GM15510 (cell line): Measurements from ENCODE around the gene NUMB.

Experiments used
- POLR2A ChIP-seq: IDR thresholded peaks from 3 replicates; pipeline ENCODE4 v1.6.1; 2011; ENCODE audit warnings: borderline replicate concordance; ENCODE audit not compliant: insufficient read length; ENCODE audit errors: extremely low read depth

Gene NUMB

DNA sequence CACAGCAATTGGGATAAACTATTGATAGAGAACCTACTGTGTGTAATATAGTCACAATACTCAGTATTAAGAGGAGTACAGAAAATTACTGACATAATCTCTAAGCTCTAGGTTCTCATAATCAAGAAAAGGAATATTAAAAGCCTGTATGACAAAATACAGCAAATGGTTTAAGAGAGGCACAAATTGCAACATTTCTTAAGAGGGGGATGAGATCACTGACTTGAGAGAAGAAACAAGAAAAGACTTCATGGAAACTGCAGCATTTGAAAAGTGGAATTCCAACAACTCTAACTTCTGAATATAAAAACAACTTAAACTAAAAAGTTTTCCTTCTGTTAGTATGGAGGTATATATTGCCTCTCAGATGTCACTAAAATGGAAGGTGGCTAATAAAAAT lies 89.7 kb downstream of the NUMB start:
- no peak for TF ChIP-seq POLR2A

DNA sequence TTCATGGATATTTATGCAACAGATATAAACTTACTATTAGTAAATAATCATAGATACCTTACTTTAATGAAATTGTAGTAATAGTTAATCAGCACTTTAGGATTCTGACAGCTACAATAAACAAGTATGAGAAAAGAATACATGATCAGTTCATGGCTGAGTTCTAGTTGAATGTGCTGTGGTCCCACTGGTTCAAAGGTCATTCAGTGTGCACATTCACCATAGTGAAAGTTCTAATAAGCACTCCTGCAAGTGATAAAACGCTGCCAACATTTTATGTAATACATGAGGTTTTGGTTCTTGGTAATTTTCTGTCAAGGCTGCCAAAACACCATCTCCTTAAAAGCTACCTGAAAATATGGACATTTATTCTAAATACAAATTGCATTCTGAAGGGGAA lies 92.6 kb downstream of the NUMB start:
- no peak for TF ChIP-seq POLR2A

DNA sequence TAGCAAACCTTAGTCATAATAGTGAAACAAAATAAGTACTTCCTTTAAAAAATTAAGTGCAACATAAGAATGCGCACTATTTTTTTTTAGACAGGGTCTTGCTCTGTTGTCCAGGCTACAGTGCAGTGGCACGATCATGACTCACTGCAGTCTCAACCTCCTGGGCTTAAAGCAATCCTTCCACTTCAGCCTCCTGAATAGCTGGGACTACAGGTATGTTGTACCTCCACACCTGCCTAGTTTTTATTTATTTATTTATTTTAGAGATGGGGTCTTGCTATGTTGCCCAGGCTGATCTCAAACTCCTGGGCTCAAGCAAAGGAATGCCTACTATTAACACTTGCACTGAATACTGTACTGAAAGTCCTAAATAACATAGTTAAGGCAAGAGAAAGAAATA lies 93.8 kb downstream of the NUMB start:
- TF ChIP-seq POLR2A, result no peak

GRCh38 chr14:73359445-73359844 lies 98.9 kb downstream of the NUMB start:
- no peak for TF ChIP-seq POLR2A

- no peak for TF ChIP-seq POLR2A
Observed at GRCh38 chr14:73358187-73358586, 100.2 kb downstream of the NUMB start.

- TF ChIP-seq POLR2A, result no peak
Observed at GRCh38 chr14:73344319-73344718, 114.0 kb downstream of the NUMB start.

DNA sequence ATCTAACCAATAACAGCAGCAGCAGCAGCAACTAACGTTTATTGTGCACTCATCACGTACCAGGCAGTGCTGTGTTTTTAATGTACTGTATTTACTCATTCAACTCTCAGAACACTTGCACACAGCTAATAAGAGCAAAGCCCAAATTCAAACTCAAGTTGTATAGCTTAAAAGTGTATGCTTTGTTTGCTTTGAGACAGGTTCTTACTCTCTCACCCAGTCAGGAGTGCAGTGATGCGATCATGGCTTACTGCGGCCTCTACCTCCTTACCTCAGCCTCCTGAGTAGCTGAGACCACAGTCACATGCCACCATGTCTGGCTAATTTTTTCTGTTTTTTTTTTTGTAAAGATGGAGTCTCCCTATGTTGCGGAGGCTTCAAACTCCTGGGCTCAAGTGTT lies 115.7 kb downstream of the NUMB start:
- TF ChIP-seq POLR2A, result no peak

- no peak for TF ChIP-seq POLR2A
Observed at GRCh38 chr14:73339846-73340595, 118.3 kb downstream of the NUMB start.

DNA sequence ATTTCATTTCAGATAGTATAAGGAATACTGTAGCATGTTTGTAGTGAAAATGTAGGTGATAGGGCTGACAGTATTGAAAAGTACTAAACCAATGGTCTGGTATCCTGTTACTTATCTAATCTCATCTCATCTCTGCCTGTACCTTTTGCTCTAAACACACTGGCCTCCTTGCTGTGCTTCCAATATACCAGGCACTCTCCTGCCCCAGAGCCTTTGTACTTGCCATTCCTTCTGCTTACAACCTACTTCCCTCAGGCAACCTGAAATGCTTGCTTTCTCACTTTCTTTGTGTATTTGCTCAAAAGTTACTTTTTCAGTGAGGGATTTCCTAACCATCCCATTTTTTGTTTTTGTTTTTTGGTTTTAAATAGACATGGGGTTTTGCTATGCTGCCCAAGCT lies 119.1 kb downstream of the NUMB start:
- TF ChIP-seq POLR2A, result no peak

DNA sequence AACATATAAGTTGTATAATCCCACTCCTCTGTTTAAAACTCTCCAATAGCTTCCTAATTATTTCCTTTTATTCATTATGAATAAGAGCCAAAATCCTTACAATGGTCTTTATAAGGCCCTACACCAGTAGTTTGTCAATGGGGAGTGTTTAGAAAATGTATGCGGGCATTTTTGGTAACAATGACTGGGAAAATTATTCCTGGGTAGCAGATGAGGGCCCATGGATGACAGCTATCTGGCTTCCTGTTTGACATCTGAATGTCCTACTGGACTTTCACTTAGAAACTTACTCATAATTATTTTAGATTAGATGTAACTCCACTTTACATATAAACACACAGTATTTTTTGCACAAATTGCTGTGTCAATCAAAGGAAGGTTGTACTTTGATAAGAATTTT lies 119.8 kb downstream of the NUMB start:
- TF ChIP-seq POLR2A, result no peak

DNA sequence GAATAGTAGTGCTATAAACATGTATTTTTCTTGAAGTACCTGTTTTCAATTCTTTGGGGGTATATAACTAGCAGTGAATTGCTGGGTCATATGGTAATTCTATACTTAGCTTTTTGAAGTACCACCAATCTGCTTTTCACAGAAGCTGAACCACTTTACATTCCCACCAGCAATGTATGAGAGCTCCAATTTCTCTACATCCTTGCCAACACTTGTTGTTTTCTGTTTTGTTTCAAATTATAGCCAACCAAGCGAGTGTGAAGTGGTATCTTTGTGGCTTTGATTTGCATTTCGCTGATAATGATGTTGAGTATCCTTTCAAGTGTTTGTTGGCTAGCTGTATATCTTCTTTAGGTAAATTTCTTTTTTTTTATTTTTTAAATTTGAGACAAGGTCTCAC lies 125.3 kb downstream of the NUMB start:
- TF ChIP-seq POLR2A, result no peak

GRCh38 chr14:73325630-73326299 lies 132.6 kb downstream of the NUMB start:
- TF ChIP-seq POLR2A, result no peak

GRCh38 chr14:73325063-73325462 lies 133.3 kb downstream of the NUMB start:
- no peak for TF ChIP-seq POLR2A

GRCh38 chr14:73324533-73324932 lies 133.8 kb downstream of the NUMB start:
- no peak for TF ChIP-seq POLR2A

GRCh38 chr14:73323896-73324399 lies 134.4 kb downstream of the NUMB start:
- TF ChIP-seq POLR2A, result no peak

- no peak for TF ChIP-seq POLR2A
Observed at GRCh38 chr14:73313151-73313550, 145.2 kb downstream of the NUMB start.

- TF ChIP-seq POLR2A, result no peak
Observed at GRCh38 chr14:73312687-73313086, 145.7 kb downstream of the NUMB start.

- TF ChIP-seq POLR2A, result no peak
Observed at GRCh38 chr14:73311708-73312030, 146.7 kb downstream of the NUMB start.
